H1 (cell line): ENCODE data around the gene NECTIN1. TPM values are rescaled to one million over a fixed set of nuclear protein-coding genes. Genes with fewer than 3 reads are reported as not detected.

Source experiments
- CTCF ChIA-PET: fragments of 300-600 bp; sonication (Branson Sonifier 250); formaldehyde crosslinking; loops from one replicate; lab custom pipeline; 2021; ENCODE audit not compliant: partially characterized antibody; lab: Charles Lee
- POLR2A ChIA-PET: fragments of 300-600 bp; sonication (Branson Sonifier 250); formaldehyde crosslinking; loops from one replicate; lab custom pipeline; 2021; ENCODE audit warnings: inconsistent platforms; ENCODE audit not compliant: partially characterized antibody; lab: Charles Lee
- DNase-seq, 2 experiments: peaks; one replicate each; pipeline versions ENCODE4 v3.0.0 to v3.0.0-alpha.2; 2010 to 2022; ENCODE audit warnings: low spot score in 2 of 2, low read depth in 1 of 2, mixed read lengths in 1 of 2
- FAIRE-seq: peaks from 2 replicates; lab custom pipeline; 2011; peaks lifted over from hg19 to GRCh38; lab: Jason Lieb, UNC
- H2AFZ ChIP-seq: 2 replicates; pipeline ENCODE4 v1.8.1; 2012; ENCODE audit warnings: low read length, inconsistent platforms
- H2AK5ac ChIP-seq: 2 replicates; pipeline ENCODE4 v1.6.1; 2013; ENCODE audit warnings: low read depth, low read length
- H2BK120ac ChIP-seq: replicated peaks from 2 replicates; pipeline ENCODE3; 2013; ENCODE audit warnings: low read depth, low read length, inconsistent platforms
- H2BK12ac ChIP-seq: 2 replicates; pipeline ENCODE4 v1.6.1; 2013; ENCODE audit warnings: low read depth, low read length
- H2BK15ac ChIP-seq: 2 replicates; pipeline ENCODE4 v1.6.1; 2013; ENCODE audit warnings: low read length
- H2BK20ac ChIP-seq: 2 replicates; pipeline ENCODE4 v1.6.1; 2013; ENCODE audit warnings: low read length
- H2BK5ac ChIP-seq: 2 replicates; pipeline ENCODE4 v1.6.1; 2013; ENCODE audit warnings: low read depth, low read length
- H3K14ac ChIP-seq: 2 replicates; pipeline ENCODE4 v1.6.1; 2013; ENCODE audit warnings: inconsistent platforms; ENCODE audit not compliant: insufficient read length
- H3K18ac ChIP-seq: 2 replicates; pipeline ENCODE4 v1.6.1; 2013; ENCODE audit warnings: low read length; ENCODE audit errors: extremely low read depth
- H3K23ac ChIP-seq: 2 replicates; pipeline ENCODE4 v1.6.1; 2013; ENCODE audit warnings: inconsistent platforms; ENCODE audit not compliant: insufficient read length
- H3K23me2 ChIP-seq: 2 replicates; pipeline ENCODE4 v1.6.1; 2013; ENCODE audit warnings: low read depth, low read length
- H3K27ac ChIP-seq: 2 replicates; pipeline ENCODE4 v1.6.1; 2011; ENCODE audit warnings: low read depth, low read length, inconsistent platforms
- H3K27me3 ChIP-seq, 4 experiments: replicated peaks in 1 of 4; 1 replicate in 1 of 4; 2 replicates in 3 of 4; pipeline versions ENCODE4 v1.6.1 to v1.8.1; 2011 to 2013; ENCODE audit warnings: low read length in 3 of 4, mild to moderate bottlenecking in 3 of 4, inconsistent platforms in 2 of 4, mixed read lengths in 2 of 4, moderate library complexity in 1 of 4; ENCODE audit not compliant: control insufficient read depth in 3 of 4, insufficient read depth in 3 of 4; ENCODE audit errors: extremely low read depth in 1 of 4
- H3K36me3 ChIP-seq, 4 experiments: 2 replicates each; pipeline versions ENCODE4 v1.6.1 to v1.8.1; 2011 to 2013; ENCODE audit warnings: mild to moderate bottlenecking in 4 of 4, low read length in 3 of 4, moderate library complexity in 2 of 4, control low read depth in 1 of 4, inconsistent platforms in 1 of 4; ENCODE audit not compliant: insufficient read depth in 4 of 4, control insufficient read depth in 2 of 4
- H3K4ac ChIP-seq: replicated peaks from 2 replicates; pipeline ENCODE3; 2013; ENCODE audit warnings: low read length, low read depth, mixed read lengths, inconsistent platforms; ENCODE audit not compliant: insufficient read length
- H3K4me1 ChIP-seq, 4 experiments: replicated peaks in 1 of 4; 1 replicate in 1 of 4; 2 replicates in 3 of 4; pipeline versions ENCODE4 v1.6.1 to v1.8.1; 2011 to 2013; ENCODE audit warnings: low read length in 3 of 4, inconsistent platforms in 2 of 4, mixed read lengths in 1 of 4; ENCODE audit not compliant: insufficient read depth in 4 of 4, control insufficient read depth in 3 of 4
- H3K4me2 ChIP-seq, 2 experiments: 2 replicates each; pipeline versions ENCODE4 v1.6.1 to v1.8.1; 2011 to 2013; ENCODE audit warnings: low read depth in 2 of 2, low read length in 2 of 2, control low read depth in 1 of 2, inconsistent platforms in 1 of 2, mild to moderate bottlenecking in 1 of 2; ENCODE audit not compliant: insufficient read depth in 1 of 2
- H3K4me3 ChIP-seq, 4 experiments: fragments of 200-600, 300-600 bp in 1 of 4; sonication (generic), shearing (Covaris generic), sonication (Bioruptor Twin) in 1 of 4; 2 replicates each; pipeline versions ENCODE4 v1.5.1 to v1.8.1; 2011 to 2016; ENCODE audit warnings: low read length in 4 of 4, low read depth in 3 of 4, control low read depth in 2 of 4, inconsistent platforms in 2 of 4, mild to moderate bottlenecking in 2 of 4, mixed read lengths in 1 of 4, moderate library complexity in 1 of 4; ENCODE audit not compliant: insufficient read depth in 2 of 4; ENCODE audit errors: extremely low read depth in 1 of 4
- H3K56ac ChIP-seq: replicated peaks from 2 replicates; pipeline ENCODE3; 2013; ENCODE audit warnings: low read depth, mild to moderate bottlenecking, mixed read lengths, low read length, inconsistent platforms; ENCODE audit not compliant: insufficient read length
- H3K79me1 ChIP-seq: 2 replicates; pipeline ENCODE4 v1.6.1; 2013; ENCODE audit warnings: low read depth, low read length, control low read depth
- H3K79me2 ChIP-seq, 2 experiments: 2 replicates each; pipeline versions ENCODE4 v1.6.1 to v1.8.1; 2012 to 2013; ENCODE audit warnings: low read length in 2 of 2, mild to moderate bottlenecking in 2 of 2, inconsistent platforms in 1 of 2; ENCODE audit not compliant: insufficient read depth in 2 of 2, control insufficient read depth in 1 of 2
- H3K9ac ChIP-seq, 4 experiments: replicated peaks in 1 of 4; 1 replicate in 1 of 4; 2 replicates in 3 of 4; pipeline versions ENCODE4 v1.6.1 to v1.8.1; 2011 to 2013; ENCODE audit warnings: low read depth in 3 of 4, low read length in 3 of 4, control low read depth in 2 of 4, mild to moderate bottlenecking in 2 of 4, moderate library complexity in 2 of 4, inconsistent platforms in 1 of 4; ENCODE audit errors: extremely low read depth in 1 of 4
- H3K9me3 ChIP-seq, 2 experiments: 2 replicates each; pipeline versions ENCODE4 v1.6.1 to v1.8.1; 2012 to 2013; ENCODE audit warnings: mild to moderate bottlenecking in 2 of 2, moderate library complexity in 2 of 2, control low read depth in 1 of 2, inconsistent platforms in 1 of 2, low read depth in 1 of 2, low read length in 1 of 2, mixed read lengths in 1 of 2; ENCODE audit not compliant: insufficient read depth in 2 of 2
- H4K20me1 ChIP-seq, 2 experiments: replicated peaks in 1 of 2; 2 replicates each; pipeline versions ENCODE3 to v1.8.1; 2011 to 2013; ENCODE audit warnings: inconsistent platforms in 2 of 2, low read length in 2 of 2, mild to moderate bottlenecking in 1 of 2; ENCODE audit not compliant: insufficient read depth in 2 of 2, control insufficient read depth in 1 of 2
- H4K5ac ChIP-seq: 2 replicates; pipeline ENCODE4 v1.6.1; 2013; ENCODE audit warnings: low read length, low read depth, mixed read lengths, inconsistent platforms; ENCODE audit not compliant: insufficient read length
- H4K8ac ChIP-seq: 2 replicates; pipeline ENCODE4 v1.8.0; 2013; ENCODE audit warnings: mild to moderate bottlenecking, moderate library complexity, low read length, inconsistent platforms; ENCODE audit not compliant: insufficient read depth; ENCODE audit errors: extremely low read depth
- H4K91ac ChIP-seq: replicated peaks from 2 replicates; pipeline ENCODE3; 2013; ENCODE audit warnings: low read length, mixed read lengths, inconsistent platforms; ENCODE audit not compliant: insufficient read length
- ATF3 ChIP-seq: IDR thresholded peaks from 2 replicates; pipeline ENCODE4 v1.6.1; 2011; ENCODE audit warnings: low read depth, mild to moderate bottlenecking, low read length; ENCODE audit not compliant: insufficient read depth
- BACH1 ChIP-seq: IDR thresholded peaks from 2 replicates; pipeline ENCODE4 v1.6.1; 2012; ENCODE audit warnings: low read length, improper control_type of control experiment
- RFX5 ChIP-seq: IDR thresholded peaks from 2 replicates; pipeline ENCODE4 v1.6.1; 2011; ENCODE audit warnings: low read depth, low read length, improper control_type of control experiment, borderline replicate concordance
- RNF2 ChIP-seq: fragments of 200-900, 300-1000 bp; sonication (generic); IDR thresholded peaks from 2 replicates; pipeline ENCODE4 v1.7.1; 2016; ENCODE audit warnings: borderline replicate concordance, low read depth, mild to moderate bottlenecking, antibody characterized with exemption, low read length; ENCODE audit not compliant: poor library complexity, severe bottlenecking; ENCODE audit errors: missing control alignments
- SIN3A ChIP-seq, 2 experiments: IDR thresholded peaks in 1 of 2; conservative IDR thresholded peaks in 1 of 2; 2 replicates each; pipeline ENCODE4 v1.6.1; 2011 to 2012; ENCODE audit warnings: low read length in 2 of 2, improper control_type of control experiment in 1 of 2, low read depth in 1 of 2, mild to moderate bottlenecking in 1 of 2
- SIX5 ChIP-seq: IDR thresholded peaks from 2 replicates; pipeline ENCODE4 v1.6.1; 2011; ENCODE audit warnings: mild to moderate bottlenecking, low read depth, low read length
- WGBS, 2 experiments: shearing (Covaris generic) in 1 of 2; methylation state at CpG; one replicate each; pipeline versions ENCODE4 v1.1.6 to v1.1.7; 2013 to 2015; ENCODE audit warnings: low lambda C conversion rate in 2 of 2, mixed read lengths in 2 of 2, inconsistent platforms in 1 of 2, low coverage in 1 of 2, missing lambda C conversion rate in 1 of 2; ENCODE audit not compliant: insufficient replicate concordance in 2 of 2, insufficient coverage in 1 of 2, insufficient read length in 1 of 2; ENCODE audit errors: extremely low coverage in 1 of 2, missing lambda C conversion rate in 1 of 2; 5-methylcytosine and 5-hydroxymethylcytosine counted together
- polyA plus RNA-seq, 7 experiments: library from polyadenylated mRNA; depleted of rRNA in 3 of 7; stranded (reverse) in 5 of 7; unstranded in 2 of 7; fragments of >200 nt in 5 of 7; fragments of 200-250 nt in 2 of 7; gene quantifications; 1 replicate in 5 of 7; 2 replicates in 1 of 7; 4 replicates in 1 of 7; pipeline versions ENCODE4 v1.2.1 to v1.2.3, GENCODE V29; 2011 to 2013; ENCODE audit warnings: missing spikeins in 2 of 7, mixed read lengths in 2 of 7
- total RNA-seq: library from RNA; stranded (reverse); fragmentation: NEBNext Ultra II Directional; extraction: Animal tissue kit (Norgen Biotek cat#: 25700); gene quantifications from 2 replicates; pipeline ENCODE4 v1.2.1, GENCODE V29; 2021

The NECTIN1 gene
- total and polyA plus RNA-seq, 2 of the 8 experiments (the other 6 are each of a cell fraction or from before 2014, with no cell fraction given) = 43.2 to 97.7 TPM

GRCh38 chr11:119726585-119727522, 2.1 kb downstream of the NECTIN1 start:
- peak overlapping the region; percentile 80 for H4K5ac ChIP-seq
- H4K8ac ChIP-seq = peak overlapping the region; percentile 31; the same call in 1 of the 2 replicates
- DNase-seq = peak in 1 of 2 experiments; percentile 65
- H2AK5ac ChIP-seq = peak overlapping the region; percentile 87; the same call in 1 of the 2 replicates
- peak overlapping the region; percentile 24; the same call in 1 of the 2 replicates for H3K27ac ChIP-seq
- peaks cover 15% of the 10 kb centered on the region for H3K23me2 ChIP-seq
- peak overlapping the region; percentile 82 to 97 (median 92) for H3K4me3 ChIP-seq
- H2BK20ac ChIP-seq = peak overlapping the region; percentile 88; the same call in 1 of the 2 replicates
- no peak overlapping the region for H3K14ac ChIP-seq
- peak overlapping the region; percentile 50 for H2BK120ac ChIP-seq
- peak overlapping the region; percentile 96 for H3K18ac ChIP-seq
- no peak overlapping the region for H3K23ac ChIP-seq
- ChIA-PET CTCF (interaction anchor here (0.6 to 10.1 kb wide), 35 partner anchors 9 to 503 kb away, joined by 3 to 171 read pairs (median 3); no protein-coding TSS in a partner anchor), POLR2A (interaction anchor here (0.6 to 1.9 kb wide), 9 partner anchors 9 to 69 kb away, joined by 3 to 10 read pairs (median 3); no protein-coding TSS in a partner anchor)
- peak overlapping the region in 3 of 4 experiments; percentile 3 to 45 (median 42); a peak in 6 of 7 replicates for H3K9ac ChIP-seq
- WGBS, 2 experiments = 2% methylated on average over 19 of the region's 21 CpGs; no CpG with 5 or more reads in 1 of the 2 experiments
- H3K79me2 ChIP-seq = peaks cover 26 to 66% of the 10 kb centered on the region in 2 experiments
- peak; percentile 75 for FAIRE-seq
- no peaks in the 10 kb centered on the region; a peak in 2 of 7 replicates for H3K27me3 ChIP-seq
- H3K4me1 ChIP-seq = peaks cover 18 to 43% (median 30%) of the 10 kb centered on the region in 4 experiments
- peak overlapping the region; percentile 63 for H3K56ac ChIP-seq
- peak overlapping the region; percentile 72; the same call in 1 of the 2 replicates for H2BK15ac ChIP-seq
- H2AFZ ChIP-seq = no peak overlapping the region
- H4K91ac ChIP-seq = peak overlapping the region; percentile 78
- H2BK12ac ChIP-seq = peak overlapping the region; percentile 86; the same call in 1 of the 2 replicates
- peak overlapping the region; percentile 95; the same call in 1 of the 2 replicates for H2BK5ac ChIP-seq
- peak overlapping the region; percentile 95 for H3K4me2 ChIP-seq
- H3K9me3 ChIP-seq = no peaks in the 10 kb centered on the region
- peaks cover 14 to 28% of the 10 kb centered on the region in 2 experiments for H4K20me1 ChIP-seq
- no peaks in the 10 kb centered on the region; a peak in 1 of 8 replicates for H3K36me3 ChIP-seq
- peaks cover 17% of the 10 kb centered on the region for H3K79me1 ChIP-seq
- peak overlapping the region; percentile 84 for H3K4ac ChIP-seq
- TF ChIP-seq RNF2 = no peak
- TF ChIP-seq BACH1 = no peak; the same call in 1 of the 2 replicates
- peak; percentile 43 to 56; a peak in 1 of 4 replicates for TF ChIP-seq SIN3A (conservative IDR thresholded peaks at IDR 0.05 in 1 of 2, IDR thresholded peaks at IDR 0.05 in 1 of 2; ENCODE audit: low read depth in 1 of 2, low read length in 2 of 2)
- no peak for TF ChIP-seq ATF3
- no peak for TF ChIP-seq SIX5
- no peak for TF ChIP-seq RFX5
